B cell (primary cell): ENCODE measurements around the gene AVP. TPM values are rescaled to one million over a fixed set of nuclear protein-coding genes. Genes with fewer than 3 reads are reported as not detected.
"Not testable (repeated sequence)": the region's sequence is repeated elsewhere in the genome, so short reads cannot be mapped to it uniquely, and the experiment has no call there.

Experiments used
- ATAC-seq: fragments of 200-7000 bp; cut with Tn5 transposase; one replicate; pipeline ENCODE4 v1.10.0; 2021; ENCODE audit warnings: low read depth, mild to moderate bottlenecking, moderate number of reproducible peaks, moderate library complexity
- CTCF ChIA-PET: fragments of 350-600 bp; sonication (Branson Sonifier 250); formaldehyde crosslinking; loops from one replicate; lab custom pipeline; 2021; ENCODE audit warnings: antibody characterized with exemption, inconsistent platforms; lab: Charles Lee
- POLR2A ChIA-PET: fragments of 350-600 bp; sonication (Branson Sonifier 250); formaldehyde crosslinking; loops from one replicate; lab custom pipeline; 2021; ENCODE audit warnings: antibody characterized with exemption; lab: Charles Lee
- DNase-seq: peaks from one replicate; pipeline ENCODE4 v3.0.0; 2013
- H2AFZ ChIP-seq: 2 replicates; pipeline ENCODE4 v1.6.1; 2012; ENCODE audit warnings: mild to moderate bottlenecking, low read depth, low read length; ENCODE audit not compliant: insufficient read depth, poor library complexity, severe bottlenecking
- H3K27ac ChIP-seq, 2 donors: 1 replicate in 1 of 2; 2 replicates in 1 of 2; pipeline ENCODE4 v1.5.1; 2012 to 2013; ENCODE audit warnings: low read length in 2 of 2, mild to moderate bottlenecking in 2 of 2, moderate library complexity in 1 of 2
- H3K27me3 ChIP-seq, 4 experiments: fragments of 200-600 bp in 1 of 4; sonication (generic) in 1 of 4; replicated peaks in 1 of 4; 1 replicate in 2 of 4; 2 replicates in 2 of 4; pipeline versions ENCODE4 v1.6.1 to v1.7.0; 2013 to 2016; ENCODE audit warnings: low read length in 3 of 4, mild to moderate bottlenecking in 2 of 4, mixed read lengths in 1 of 4, moderate library complexity in 1 of 4; ENCODE audit not compliant: insufficient read depth in 4 of 4, control insufficient read depth in 3 of 4; ENCODE audit errors: control extremely low read depth in 1 of 4
- H3K36me3 ChIP-seq, 2 experiments: replicated peaks in 1 of 2; 1 replicate in 1 of 2; 2 replicates in 1 of 2; pipeline versions ENCODE4 v1.6.1 to v1.7.1; 2013; ENCODE audit warnings: low read length in 1 of 2; ENCODE audit not compliant: insufficient read depth in 2 of 2, control insufficient read depth in 1 of 2; ENCODE audit errors: control extremely low read depth in 1 of 2, extremely low read depth in 1 of 2
- H3K4me1 ChIP-seq, 2 donors: fragments of 200-600 bp in 1 of 2; sonication (generic) in 1 of 2; 1 replicate in 1 of 2; 2 replicates in 1 of 2; pipeline versions ENCODE4 v1.5.1 to v1.6.1; 2013 to 2017; ENCODE audit warnings: low read length in 2 of 2; ENCODE audit not compliant: control insufficient read depth in 2 of 2, insufficient read depth in 2 of 2
- H3K4me2 ChIP-seq: replicated peaks from 2 replicates; pipeline ENCODE3; 2012; ENCODE audit warnings: mild to moderate bottlenecking, low read depth, low read length; ENCODE audit not compliant: poor library complexity, severe bottlenecking
- H3K4me3 ChIP-seq, 5 experiments: fragments of 200-600 bp in 1 of 5; sonication (generic) in 1 of 5; 1 replicate in 3 of 5; 2 replicates in 2 of 5; pipeline versions ENCODE4 v1.5.1 to v1.7.0; 2011 to 2016; ENCODE audit warnings: low read length in 4 of 5, mild to moderate bottlenecking in 4 of 5, low read depth in 2 of 5, control low read depth in 1 of 5, moderate library complexity in 1 of 5; ENCODE audit not compliant: insufficient read depth in 1 of 5; ENCODE audit errors: control extremely low read depth in 1 of 5, extremely low read depth in 1 of 5
- H3K79me2 ChIP-seq: fragments of 200-600 bp; sonication (generic); one replicate; pipeline ENCODE4 v1.6.0; 2016; ENCODE audit warnings: low read length; ENCODE audit not compliant: control insufficient read depth, insufficient read depth
- H3K9ac ChIP-seq: fragments of 200-600 bp; sonication (generic); 2 replicates; pipeline ENCODE4 v1.6.1; 2017; ENCODE audit warnings: mild to moderate bottlenecking, low read length, moderate library complexity
- H3K9me3 ChIP-seq, 3 donors: one replicate each; pipeline versions ENCODE4 v1.6.1 to v1.7.1; 2013; ENCODE audit warnings: low read length in 2 of 3; ENCODE audit not compliant: control insufficient read depth in 2 of 3, insufficient read depth in 1 of 3; ENCODE audit errors: control extremely low read depth in 1 of 3
- H4K20me1 ChIP-seq: 2 replicates; pipeline ENCODE4 v1.6.0; 2012; ENCODE audit warnings: mild to moderate bottlenecking, low read length; ENCODE audit not compliant: insufficient read depth, control insufficient read depth, poor library complexity, severe bottlenecking
- H3K27ac Mint-ChIP-seq: one replicate; pipeline ENCODE4 v1.8.0; 2021; ENCODE audit warnings: mixed read lengths
- H3K27me3 Mint-ChIP-seq: one replicate; pipeline ENCODE4 v1.8.0; 2021; ENCODE audit warnings: mixed read lengths
- H3K4me1 Mint-ChIP-seq: one replicate; pipeline ENCODE4 v1.8.0; 2021; ENCODE audit warnings: mixed read lengths
- H3K4me3 Mint-ChIP-seq: one replicate; pipeline ENCODE4 v1.8.0; 2021; ENCODE audit warnings: mixed read lengths
- H3K9me3 Mint-ChIP-seq: one replicate; pipeline ENCODE4 v1.8.0; 2022; ENCODE audit warnings: mixed read lengths; ENCODE audit not compliant: insufficient read depth
- CTCF ChIP-seq: fragments of 200-600 bp; IDR thresholded peaks from one replicate; pipeline ENCODE4 v1.8.0; 2022; ENCODE audit warnings: antibody characterized with exemption, mild to moderate bottlenecking
- EZH2 ChIP-seq: IDR thresholded peaks from 2 replicates; pipeline ENCODE4 v1.6.1; 2012; ENCODE audit warnings: borderline replicate concordance, low read depth, mild to moderate bottlenecking, moderate library complexity, low read length; ENCODE audit not compliant: insufficient read depth, poor library complexity, severe bottlenecking
- WGBS: methylation state at CpG from one replicate; pipeline ENCODE4 v1.1.5; 2013; ENCODE audit warnings: missing lambda C conversion rate; ENCODE audit not compliant: insufficient coverage; 5-methylcytosine and 5-hydroxymethylcytosine counted together
- intact Hi-C: fragments of 100-400 bp; cut with micrococcal nuclease; formaldehyde crosslinking; loops from one replicate; pipeline ENCODE4 v1.10.0; 2022
- polyA plus RNA-seq: library from polyadenylated mRNA; depleted of rRNA; stranded (reverse); fragments of >200 nt; gene quantifications from 2 replicates; pipeline ENCODE4 v1.2.3, GENCODE V29; 2012
- total RNA-seq, 2 donors: library from RNA; stranded (reverse); fragments of 120-200 nt in 1 of 2; gene quantifications; 1 replicate in 1 of 2; 2 replicates in 1 of 2; pipeline versions ENCODE4 v1.2.3 to v1.2.4, GENCODE V29; 2013 to 2022

The AVP gene
- total and polyA plus RNA-seq, 2 donors (not counting 1 experiment from before 2014, with no cell fraction given) = 4.5 TPM; not detected in 1

- Histone ChIP-seq H4K20me1 (no peaks in the 10 kb centered on the region), H3K79me2 (peaks cover 6% of the 10 kb centered on the region), H3K9ac (no peak overlapping the region), H3K4me1 (peaks cover 10 to 11% of the 10 kb centered on the region in 2 donors), H3K36me3 (no peaks in the 10 kb centered on the region), H2AFZ (no peak overlapping the region), H3K4me2 (peak overlapping the region; percentile 34), H3K27me3 (peaks cover 0 to 7% (median 2%) of the 10 kb centered on the region in 4 experiments), H3K27ac (no peak overlapping the region), H3K4me3 (no peak overlapping the region), H3K9me3 (peaks cover 0 to 3% (median 0%) of the 10 kb centered on the region in 3 donors)
- Mint-ChIP-seq H3K4me3 (peak overlapping the region; percentile 29), H3K9me3 (no peaks in the 10 kb centered on the region), H3K27ac (peak overlapping the region; percentile 77), H3K4me1 (peaks cover 29% of the 10 kb centered on the region), H3K27me3 (no peaks in the 10 kb centered on the region)
- intact Hi-C loops = no loop called here
- ChIA-PET POLR2A (no interaction called here), CTCF (interaction anchor here (1.6 to 5.2 kb wide), 3 partner anchors 10 to 47 kb away, joined by 4 to 43 read pairs (median 21); no protein-coding TSS in a partner anchor)
- no peak for ATAC-seq
- TF ChIP-seq CTCF (no peak), EZH2 (no peak)
- WGBS = 80% methylated on average over 15 of the region's 23 CpGs
- no peak for DNase-seq
Observed at GRCh38 chr20:3067139-3068014, 17.1 kb downstream of the AVP start.

GRCh38 chr20:3064119-3064518, 20.4 kb downstream of the AVP start:
- H3K79me2 ChIP-seq, H3K27ac Mint-ChIP-seq, POLR2A ChIA-PET, H2AFZ ChIP-seq, H3K9ac ChIP-seq, H3K27ac ChIP-seq, DNase-seq, H3K4me1 ChIP-seq, H3K4me2 ChIP-seq, H3K9me3 Mint-ChIP-seq, intact Hi-C loops, ATAC-seq, H3K27me3 ChIP-seq, H3K9me3 ChIP-seq, H3K4me3 Mint-ChIP-seq, H3K36me3 ChIP-seq, H3K27me3 Mint-ChIP-seq, H4K20me1 ChIP-seq, H3K4me3 ChIP-seq: not testable (repeated sequence)
- CTCF ChIA-PET = interaction anchor here (0.6 to 1.7 kb wide), 3 partner anchors 11 to 183 kb away, joined by 3 to 4 read pairs (median 4); no protein-coding TSS in a partner anchor
- WGBS = 85% methylated on average over 5 of the region's 6 CpGs
- H3K4me1 Mint-ChIP-seq = peaks cover 19% of the 10 kb centered on the region
